ENCODE data around the gene PARS2. TPM values are rescaled to one million over a fixed set of nuclear protein-coding genes. Genes with fewer than 3 reads are reported as not detected.

PARS2 gene
- polyA plus RNA-seq, 1 donor: 9.4 TPM

DNA sequence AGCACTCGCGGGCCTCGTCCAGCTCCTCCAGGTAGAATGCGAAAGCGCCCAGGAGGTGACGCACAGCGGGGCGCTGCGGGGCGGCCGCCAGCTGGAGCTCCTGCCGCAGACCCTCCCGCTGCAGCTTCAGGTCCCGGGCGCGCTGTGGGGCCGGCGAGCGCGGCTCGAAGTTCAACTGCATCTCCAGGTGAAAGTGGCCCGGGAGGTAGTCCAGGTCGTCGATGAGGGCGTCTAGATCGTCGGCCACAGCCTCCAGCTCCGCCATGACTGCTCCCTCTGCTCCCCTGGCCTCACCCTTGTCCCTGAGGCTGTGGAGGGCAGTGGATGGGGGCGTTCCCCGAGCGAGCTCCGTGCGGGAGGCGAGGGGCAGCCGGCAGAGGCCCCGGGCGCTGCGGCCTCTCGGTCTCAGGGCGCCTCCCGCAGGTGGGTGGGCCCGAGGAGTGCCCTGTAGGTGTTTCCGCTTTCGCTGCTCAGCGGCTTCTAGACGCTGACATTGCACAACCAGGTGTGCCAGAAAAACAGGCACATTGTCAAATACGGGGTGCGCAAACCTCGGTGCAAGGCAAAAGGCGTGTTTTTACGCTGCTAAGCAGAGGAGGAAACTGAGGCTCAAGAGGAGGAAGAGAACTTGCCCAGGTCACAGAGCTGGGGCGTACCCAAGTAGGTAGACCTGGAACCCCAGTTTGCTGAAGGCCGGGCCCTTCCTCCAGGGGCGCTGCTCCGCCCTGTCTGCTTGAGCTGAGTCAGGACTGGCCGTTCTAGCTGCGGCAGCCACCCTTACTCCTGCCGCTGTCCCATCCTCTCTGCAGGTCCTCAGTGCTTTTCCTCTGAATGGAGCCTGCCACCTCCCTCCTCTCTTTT lies 36.8 kb upstream of the PARS2 start, which contains the start of gene TTC22:
TTC22 (minus strand) TSS at position 425 of the 861 bp plus-strand sequence; CDS start at position 265, 160 bp downstream.
- DNase-seq: peak; percentile 32

- DNase-seq: no peak
Observed at GRCh38 chr1:54800041-54800898, 35.9 kb upstream of the PARS2 start.

- no peak for DNase-seq
Observed at GRCh38 chr1:54798769-54799641, 34.7 kb upstream of the PARS2 start.

DNA sequence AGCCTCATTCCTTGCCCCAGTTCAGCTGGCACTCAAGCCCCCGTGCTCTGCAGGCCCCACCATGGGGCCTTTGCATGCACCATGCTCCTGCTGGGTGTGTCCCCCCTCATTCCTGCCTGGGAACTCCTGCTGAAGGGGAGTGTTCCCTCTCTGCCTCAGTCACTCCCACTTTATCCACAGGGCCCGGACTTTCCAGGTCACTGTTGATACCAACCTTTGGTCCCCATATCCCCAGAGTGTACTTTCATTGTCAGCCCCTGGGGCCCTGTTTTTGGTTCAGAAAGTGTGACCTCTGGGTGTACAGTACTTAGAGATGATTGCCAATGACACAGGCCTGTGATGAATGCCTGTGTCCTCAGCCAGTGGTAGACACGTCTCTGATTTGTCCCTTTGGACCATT lies 33.9 kb upstream of the PARS2 start:
- no peak for DNase-seq

DNA sequence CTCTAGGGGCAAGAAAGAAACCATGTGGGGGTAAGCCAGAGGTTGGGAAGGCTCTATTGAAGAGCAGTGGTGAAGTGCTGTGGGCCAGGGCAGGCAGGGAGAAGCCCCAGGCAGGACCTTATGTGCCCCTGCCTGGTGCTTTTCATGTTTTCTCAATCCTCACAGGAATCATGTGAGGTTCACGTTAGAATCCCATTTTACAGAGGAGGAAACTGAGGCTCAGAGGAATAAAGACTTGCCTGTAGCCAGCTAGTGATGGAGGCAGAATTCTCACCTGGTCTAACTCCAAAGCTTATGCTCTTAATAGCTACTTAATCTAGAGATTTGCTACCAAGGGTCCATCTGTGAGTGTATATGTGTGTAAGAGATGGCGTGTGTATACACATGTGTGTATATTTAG lies 32.6 kb upstream of the PARS2 start:
- no peak for DNase-seq

DNA sequence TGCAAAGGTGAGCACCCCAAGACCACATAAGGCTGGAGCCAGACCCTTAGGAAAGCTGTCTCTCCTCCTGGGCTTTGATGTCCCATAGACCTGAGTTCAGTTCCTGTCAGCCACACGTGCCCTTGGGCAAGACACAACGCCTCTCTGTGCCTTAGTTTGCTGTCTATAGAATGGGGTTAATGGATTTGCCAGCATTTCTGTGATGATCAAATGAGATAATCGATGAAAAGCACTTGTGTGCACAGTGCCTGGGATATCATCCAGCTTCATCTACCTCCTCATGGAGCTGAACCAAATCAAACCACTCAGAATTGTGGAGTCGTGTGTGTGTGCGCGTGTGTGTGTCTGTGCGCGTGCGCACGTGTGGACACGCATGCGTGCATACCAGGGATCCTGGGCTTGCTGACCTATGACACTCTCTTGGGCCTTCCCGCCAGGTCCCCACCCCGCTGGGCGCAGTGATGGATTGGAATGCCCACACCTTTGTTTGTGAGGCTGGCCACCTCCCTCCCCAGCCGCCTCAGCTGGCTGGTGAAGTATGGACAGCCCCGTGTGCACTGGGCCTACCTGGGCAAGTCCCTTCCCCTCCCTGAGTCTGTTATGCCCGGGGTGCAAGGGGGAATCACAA lies 31.6 kb upstream of the PARS2 start:
- DNase-seq: no peak

DNA sequence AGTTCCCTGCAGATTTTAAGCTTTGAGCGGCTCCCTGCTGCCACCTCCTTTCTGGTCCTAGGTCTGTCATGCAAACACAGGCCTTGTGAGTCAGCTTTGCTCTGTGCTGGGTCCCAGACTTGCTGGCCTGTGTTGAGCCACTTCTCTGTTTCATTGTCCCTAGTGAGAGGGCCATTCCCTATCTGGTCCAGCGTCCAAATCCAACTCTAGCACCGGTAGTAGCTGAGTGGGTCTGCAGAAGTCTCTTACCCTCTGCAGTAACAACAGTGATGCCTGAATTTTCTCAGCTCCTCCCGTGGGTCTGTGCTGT lies 31.0 kb upstream of the PARS2 start:
- no peak for DNase-seq

GRCh38 chr1:54794451-54795355 lies 30.4 kb upstream of the PARS2 start:
- DNase-seq: no peak

DNA sequence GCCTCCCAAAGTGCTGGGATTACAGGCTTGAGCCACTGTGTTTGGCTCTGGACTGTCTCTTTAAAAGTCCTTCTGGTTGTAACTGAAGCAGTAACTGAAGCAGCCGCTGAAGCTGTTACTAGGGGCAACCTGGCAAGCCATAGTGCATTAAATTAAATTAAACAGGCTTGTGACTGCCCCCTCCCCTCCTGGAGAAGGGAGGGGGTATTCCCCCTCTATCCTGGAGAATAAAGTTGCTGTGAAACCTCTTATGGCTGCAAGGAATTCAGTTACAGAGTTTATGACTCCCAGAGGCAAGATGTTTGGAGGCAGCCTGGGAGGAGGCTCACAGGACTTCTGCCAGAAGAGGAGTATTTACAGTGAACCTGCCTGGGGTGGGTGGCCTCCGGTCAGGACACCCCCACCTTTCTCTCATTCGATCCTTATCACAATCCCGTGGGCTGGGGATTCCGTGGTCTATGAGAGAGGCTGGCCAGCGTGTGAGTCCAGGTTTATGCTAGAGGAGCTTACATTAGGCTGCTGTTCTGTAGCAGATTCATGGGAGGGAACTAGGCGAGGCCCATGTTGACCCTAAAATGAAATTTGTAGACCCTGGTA lies 28.5 kb upstream of the PARS2 start:
- DNase-seq: peak; percentile 91

DNA sequence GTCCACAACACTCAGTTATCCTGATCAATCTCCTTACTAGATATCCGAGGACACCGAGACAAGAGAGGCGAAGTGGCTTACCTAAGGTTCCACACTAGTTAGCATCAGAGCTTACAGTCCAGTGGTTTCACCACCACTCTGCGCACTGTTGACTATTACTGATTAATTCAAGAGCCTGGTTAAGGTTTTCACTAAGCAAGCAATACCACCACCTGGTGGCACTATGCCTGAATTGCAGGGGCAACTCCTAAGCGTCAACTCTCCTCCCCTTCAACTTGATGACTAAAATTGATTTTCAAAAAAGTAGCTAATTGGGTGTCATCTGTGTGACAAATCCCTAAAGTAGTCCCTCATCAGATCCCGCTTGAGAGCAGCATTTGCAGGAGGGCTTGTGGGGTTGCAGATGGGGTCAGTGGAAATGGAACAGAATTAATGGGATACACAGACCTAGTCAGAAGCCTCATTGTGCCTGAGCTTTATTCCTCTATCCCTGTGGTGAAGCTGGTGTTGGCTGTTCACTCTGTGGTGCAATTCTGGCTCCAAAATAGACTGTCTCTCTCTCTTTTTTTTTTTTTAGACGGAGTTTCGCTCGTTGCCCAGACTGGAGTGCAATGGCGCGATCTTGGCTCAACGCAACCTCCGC lies 27.7 kb upstream of the PARS2 start:
- DNase-seq: peak; percentile 46

- no peak for DNase-seq
Observed at GRCh38 chr1:54788459-54788858, 24.1 kb upstream of the PARS2 start.

DNA sequence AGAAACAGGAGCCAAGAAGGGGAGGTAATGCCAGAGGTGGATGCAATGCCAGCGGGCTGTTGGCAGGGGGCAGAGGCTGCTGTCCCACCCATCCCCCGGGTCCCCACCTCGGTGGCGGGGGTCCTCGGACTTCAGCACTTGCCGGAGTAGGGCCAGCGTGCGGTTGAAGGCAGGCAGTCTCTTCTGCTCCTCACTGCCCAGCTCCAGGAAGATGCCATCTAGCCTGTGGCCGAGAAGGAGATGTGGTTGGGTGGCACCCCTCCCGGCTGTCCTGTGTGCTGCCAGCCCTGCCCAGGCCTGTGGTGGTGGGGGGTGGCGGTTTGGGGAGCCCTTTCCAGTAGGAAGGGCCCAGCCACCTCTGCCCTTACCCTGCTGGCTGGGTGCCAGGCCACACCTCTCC lies 23.3 kb upstream of the PARS2 start:
- DNase-seq: no peak

DNA sequence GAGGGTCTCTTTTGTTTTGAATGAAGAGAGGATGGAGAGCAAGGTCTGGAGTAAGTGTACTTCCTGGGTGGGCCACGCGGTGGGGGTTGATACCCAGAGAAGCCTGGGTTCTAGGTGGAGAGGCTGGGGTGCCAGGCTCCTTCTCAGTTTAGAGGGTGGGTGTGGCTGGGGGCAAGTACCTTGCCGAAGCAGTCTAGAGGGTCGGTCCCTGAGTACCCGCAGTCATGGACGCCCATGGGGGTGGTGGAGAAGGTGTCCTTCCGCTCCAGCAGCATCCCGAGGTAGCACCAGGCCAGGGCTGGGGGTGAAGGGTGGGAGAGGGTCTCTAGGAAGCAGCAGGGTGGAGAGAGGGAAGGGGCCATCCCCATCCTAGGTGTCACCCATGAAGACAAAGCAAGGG lies 22.5 kb upstream of the PARS2 start:
- DNase-seq: no peak

DNA sequence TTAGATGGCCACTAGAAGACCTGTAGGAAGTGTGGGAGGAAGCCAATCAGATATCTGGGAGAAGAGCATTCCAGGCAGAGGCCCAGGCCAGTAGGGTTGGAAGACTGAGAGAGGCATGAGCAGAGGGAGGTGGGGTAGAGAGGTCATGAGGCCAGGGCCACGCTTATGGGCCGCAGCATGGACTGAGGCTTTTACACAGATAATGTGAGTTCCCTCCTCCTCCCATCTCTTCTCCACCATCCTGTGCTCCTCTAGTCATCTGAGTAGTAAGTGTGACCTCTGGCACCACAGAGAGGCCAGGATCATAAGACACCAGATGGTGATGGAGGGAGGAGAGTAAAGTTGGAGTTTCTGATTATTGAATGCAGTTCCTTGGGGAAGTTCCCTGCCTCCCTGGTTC lies 19.7 kb upstream of the PARS2 start:
- no peak for DNase-seq

DNA sequence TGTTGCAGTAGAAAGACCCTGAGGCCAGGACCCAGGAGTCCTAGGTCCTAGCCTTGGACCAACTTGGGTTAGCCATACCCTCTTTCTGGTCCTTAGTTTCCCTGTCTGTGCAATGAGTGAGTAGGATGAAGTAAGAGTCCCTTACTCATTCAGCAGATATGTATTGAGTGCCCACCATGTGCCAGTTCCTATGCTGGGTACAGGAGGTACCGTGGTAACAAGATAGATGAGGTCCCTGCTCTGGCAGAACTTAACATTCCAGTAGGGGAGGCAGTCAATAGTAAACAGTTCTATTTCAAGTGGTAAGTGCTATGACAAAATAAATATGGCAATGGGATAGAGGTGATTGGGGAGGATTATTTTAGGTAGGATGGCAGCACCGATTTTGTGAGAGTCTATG lies 18.3 kb upstream of the PARS2 start:
- no peak for DNase-seq

DNA sequence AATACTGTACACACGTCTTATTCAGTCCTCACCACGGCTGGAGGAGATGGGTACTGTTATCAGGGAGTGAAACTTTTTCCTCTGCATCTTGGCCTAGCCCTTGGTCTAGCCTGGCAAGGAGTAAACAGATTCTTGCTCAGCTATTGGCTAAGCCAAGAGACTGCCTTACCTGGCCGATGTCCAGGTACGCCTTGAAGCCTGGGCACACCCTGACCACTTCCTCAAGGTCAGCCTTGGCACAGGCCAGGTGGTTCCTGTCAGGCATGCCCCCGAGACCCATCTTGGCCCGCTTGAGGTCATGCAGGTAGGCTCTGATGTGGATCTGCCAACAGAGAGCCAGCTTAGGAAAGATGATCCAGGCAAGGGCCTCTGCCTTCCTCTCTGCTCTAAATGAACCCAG lies 17.8 kb upstream of the PARS2 start:
- DNase-seq: no peak

GRCh38 chr1:54781023-54781723 lies 16.9 kb upstream of the PARS2 start:
- DNase-seq: peak; percentile 30

DNA sequence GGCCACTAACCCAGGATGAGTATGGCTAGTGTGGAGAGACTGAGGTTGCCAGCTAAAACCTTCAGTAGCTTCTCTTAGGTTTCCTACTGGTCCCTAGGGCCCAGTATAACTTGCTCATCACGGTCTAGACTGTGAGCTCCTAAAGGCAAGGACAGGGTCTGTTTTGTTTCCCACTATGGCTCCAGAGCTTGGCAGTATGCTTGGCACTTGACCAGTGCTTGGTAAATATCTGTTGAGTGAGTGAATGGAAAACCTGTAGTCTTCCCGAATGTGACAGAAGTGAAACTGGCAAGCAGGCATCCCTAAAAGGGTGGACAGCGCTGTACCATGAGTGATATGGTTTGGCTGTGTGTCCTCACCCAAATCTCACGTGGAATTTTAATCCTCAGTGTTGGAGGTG lies 13.1 kb upstream of the PARS2 start:
- DNase-seq: no peak

- no peak for DNase-seq
Observed at GRCh38 chr1:54777011-54777410, 12.7 kb upstream of the PARS2 start.

All from left kidney (tissue), 2 donors.